ENCODE results near the gene NELFA.

NELFA gene

GRCh38 chr4:2049381-2049780 is 40.6 kb upstream of the NELFA start:
- DNase-seq = no peak
- H3K27ac ChIP-seq = no peak overlapping the region
- TF ChIP-seq, protein P1, sequence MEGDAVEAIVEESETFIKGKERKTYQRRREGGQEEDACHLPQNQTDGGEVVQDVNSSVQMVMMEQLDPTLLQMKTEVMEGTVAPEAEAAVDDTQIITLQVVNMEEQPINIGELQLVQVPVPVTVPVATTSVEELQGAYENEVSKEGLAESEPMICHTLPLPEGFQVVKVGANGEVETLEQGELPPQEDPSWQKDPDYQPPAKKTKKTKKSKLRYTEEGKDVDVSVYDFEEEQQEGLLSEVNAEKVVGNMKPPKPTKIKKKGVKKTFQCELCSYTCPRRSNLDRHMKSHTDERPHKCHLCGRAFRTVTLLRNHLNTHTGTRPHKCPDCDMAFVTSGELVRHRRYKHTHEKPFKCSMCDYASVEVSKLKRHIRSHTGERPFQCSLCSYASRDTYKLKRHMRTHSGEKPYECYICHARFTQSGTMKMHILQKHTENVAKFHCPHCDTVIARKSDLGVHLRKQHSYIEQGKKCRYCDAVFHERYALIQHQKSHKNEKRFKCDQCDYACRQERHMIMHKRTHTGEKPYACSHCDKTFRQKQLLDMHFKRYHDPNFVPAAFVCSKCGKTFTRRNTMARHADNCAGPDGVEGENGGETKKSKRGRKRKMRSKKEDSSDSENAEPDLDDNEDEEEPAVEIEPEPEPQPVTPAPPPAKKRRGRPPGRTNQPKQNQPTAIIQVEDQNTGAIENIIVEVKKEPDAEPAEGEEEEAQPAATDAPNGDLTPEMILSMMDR (IDR thresholded peaks at IDR 0.05; ENCODE audit: low read depth, low read length, missing control alignments) = no peak
- in situ Hi-C loops (cut with HindIII; ENCODE audit: low pct_ligation_motif_present, low sequenced_read_pairs) = no loop called here
- no peaks in the 10 kb centered on the region for H3K36me3 ChIP-seq (replicated peaks)
- H3K4me3 ChIP-seq (ENCODE audit: low read depth, low read length) = no peak overlapping the region
- peaks cover 5% of the 10 kb centered on the region for H3K27me3 ChIP-seq (replicated peaks)

- H3K27ac ChIP-seq = no peak overlapping the region
- H3K36me3 ChIP-seq (replicated peaks) = no peaks in the 10 kb centered on the region
- no peak for DNase-seq
- in situ Hi-C loops (cut with HindIII; ENCODE audit: low pct_ligation_motif_present, low sequenced_read_pairs) = no loop called here
- H3K27me3 ChIP-seq (replicated peaks) = peaks cover 5% of the 10 kb centered on the region
- TF ChIP-seq, protein P1 (IDR thresholded peaks at IDR 0.05; ENCODE audit: low read depth, low read length, missing control alignments) = no peak
- H3K4me3 ChIP-seq (ENCODE audit: low read depth, low read length) = no peak overlapping the region
Measured at GRCh38 chr4:2048831-2049230, 40.1 kb upstream of the NELFA start.

- Histone ChIP-seq H3K27ac (no peak overlapping the region), H3K36me3 (replicated peaks) (no peaks in the 10 kb centered on the region), H3K4me3 (ENCODE audit: low read depth, low read length) (no peak overlapping the region), H3K27me3 (replicated peaks) (peaks cover 5% of the 10 kb centered on the region)
- in situ Hi-C loops (cut with HindIII; ENCODE audit: low pct_ligation_motif_present, low sequenced_read_pairs) = no loop called here
- DNase-seq = no peak
- TF ChIP-seq, protein P1 (IDR thresholded peaks at IDR 0.05; ENCODE audit: low read depth, low read length, missing control alignments) = no peak
Measured at GRCh38 chr4:2047781-2048581, 39.2 kb upstream of the NELFA start.

DNA sequence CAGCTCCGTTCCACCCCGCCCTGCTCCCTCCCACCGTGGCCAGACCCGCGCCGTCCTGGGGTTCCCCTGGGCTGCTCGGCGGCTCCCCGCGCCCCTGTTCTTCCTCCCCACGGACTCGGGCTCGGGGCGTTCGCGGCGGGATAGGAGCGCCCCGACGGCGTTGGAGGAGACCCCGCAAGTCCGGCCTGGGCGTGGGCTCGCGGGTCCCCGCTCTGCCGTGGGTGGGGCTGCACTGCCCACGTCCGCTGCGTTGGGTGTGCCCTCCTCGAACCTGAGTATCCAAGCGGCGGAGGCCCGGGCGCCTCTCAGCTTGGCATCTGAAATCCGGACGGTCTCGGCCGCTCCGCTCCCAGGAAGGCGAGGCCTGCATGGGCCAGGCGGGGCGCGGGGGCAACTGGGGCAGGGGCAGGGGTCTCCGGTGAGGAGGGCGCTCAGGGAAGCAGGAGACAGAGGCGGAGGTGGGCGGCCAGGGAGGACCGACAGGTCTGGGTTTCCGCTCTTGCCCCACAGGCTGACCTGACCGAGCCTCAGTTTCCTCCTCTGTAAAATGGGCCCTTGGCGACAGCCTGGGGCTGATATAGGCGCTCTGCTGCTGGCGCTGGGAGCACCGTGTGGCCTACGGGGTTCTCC is 38.4 kb upstream of the NELFA start:
- in situ Hi-C loops (cut with HindIII; ENCODE audit: low pct_ligation_motif_present, low sequenced_read_pairs) = no loop called here
- Histone ChIP-seq H3K4me3 (ENCODE audit: low read depth, low read length) (no peak overlapping the region), H3K27me3 (replicated peaks) (peaks cover 1% of the 10 kb centered on the region), H3K36me3 (replicated peaks) (no peaks in the 10 kb centered on the region), H3K27ac (no peak overlapping the region)
- TF ChIP-seq, protein P1 (IDR thresholded peaks at IDR 0.05; ENCODE audit: low read depth, low read length, missing control alignments) = no peak
- no peak for DNase-seq

DNA sequence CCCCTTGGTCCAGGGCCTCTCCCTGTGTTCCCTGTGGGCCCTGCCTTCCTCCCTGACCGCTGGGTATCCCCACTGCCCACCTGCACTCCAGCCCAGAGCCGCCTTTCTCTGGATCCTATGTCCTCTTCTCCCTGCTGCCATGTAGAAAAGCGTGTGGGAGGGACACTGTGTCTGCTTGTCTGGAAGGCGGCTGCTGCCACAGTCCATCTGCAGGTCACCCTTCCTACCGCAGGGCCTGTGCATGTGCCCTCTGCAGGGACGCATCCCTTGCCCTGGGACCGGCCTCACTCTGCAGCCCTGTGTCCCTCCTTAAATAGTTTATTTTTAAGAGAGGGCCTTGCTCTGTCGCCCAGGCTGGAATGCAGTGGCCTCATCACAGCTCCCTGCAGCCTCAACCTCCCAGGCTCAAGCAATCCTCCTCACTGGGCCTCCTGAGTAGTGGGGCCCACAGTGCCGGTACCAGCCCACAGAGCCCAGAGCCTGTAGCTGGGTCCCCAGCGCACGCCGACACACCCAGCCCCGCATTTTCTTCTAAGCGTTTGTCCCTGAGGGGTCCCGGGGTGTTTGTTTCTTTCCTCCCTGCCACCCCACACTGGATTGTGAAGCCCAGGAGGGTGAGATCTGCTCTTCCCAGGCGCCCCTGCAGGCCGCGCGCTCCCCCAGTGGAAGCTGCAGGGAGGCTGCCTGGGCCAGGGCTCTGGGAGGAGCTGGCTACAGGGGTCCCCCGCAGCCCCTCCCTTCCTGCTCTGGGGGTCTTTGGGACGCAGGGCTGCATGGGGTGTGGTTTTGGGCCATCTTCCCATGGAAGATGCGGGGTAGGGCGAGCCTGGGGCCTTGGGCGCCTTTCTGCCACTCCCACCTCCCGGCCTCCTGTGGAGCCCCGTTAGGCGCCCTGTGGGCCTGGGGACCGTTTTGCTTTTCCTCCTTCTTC is 37.5 kb upstream of the NELFA start:
- DNase-seq = no peak
- Histone ChIP-seq H3K27me3 (replicated peaks) (peaks cover 4% of the 10 kb centered on the region), H3K36me3 (replicated peaks) (no peaks in the 10 kb centered on the region), H3K4me3 (ENCODE audit: low read depth, low read length) (no peak overlapping the region), H3K27ac (no peak overlapping the region)
- in situ Hi-C loops (cut with HindIII; ENCODE audit: low pct_ligation_motif_present, low sequenced_read_pairs) = no loop called here
- TF ChIP-seq, protein P1 (IDR thresholded peaks at IDR 0.05; ENCODE audit: low read depth, low read length, missing control alignments) = peak; percentile 41

Measured in brain microvascular endothelial cell (primary cell).